NCI-H69 (cell line): ENCODE results near the gene CAB39.

Experiments used
- DNase-seq: peaks from one replicate; lab custom pipeline; 2025; lab: John Stamatoyannopoulos, UW

CAB39 gene

DNA sequence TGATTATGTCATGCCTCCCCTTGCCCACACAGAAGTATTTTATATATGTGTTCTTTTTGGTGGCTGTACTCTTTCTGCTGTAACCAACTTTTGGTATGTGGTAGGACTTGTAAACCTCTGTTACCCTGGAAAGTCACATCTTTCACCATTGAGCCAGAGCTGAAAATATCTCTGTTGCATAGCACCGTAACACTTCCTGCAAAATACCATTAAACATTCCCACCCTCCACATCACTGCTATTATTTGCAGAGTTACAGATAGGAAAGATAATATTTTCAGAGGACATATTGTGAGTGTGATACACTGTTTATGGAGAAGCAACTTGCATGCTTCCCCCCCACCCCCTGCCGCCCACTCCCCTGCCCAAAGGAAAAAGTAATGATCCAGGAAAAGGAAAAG is 44.8 kb downstream of the CAB39 start:
- no peak for DNase-seq

GRCh38 chr2:230758566-230759480 is 46.2 kb downstream of the CAB39 start:
- DNase-seq = no peak

- no peak for DNase-seq
Measured at GRCh38 chr2:230759481-230760167, 47.0 kb downstream of the CAB39 start.

GRCh38 chr2:230761704-230762103 is 49.1 kb downstream of the CAB39 start:
- no peak for DNase-seq

DNA sequence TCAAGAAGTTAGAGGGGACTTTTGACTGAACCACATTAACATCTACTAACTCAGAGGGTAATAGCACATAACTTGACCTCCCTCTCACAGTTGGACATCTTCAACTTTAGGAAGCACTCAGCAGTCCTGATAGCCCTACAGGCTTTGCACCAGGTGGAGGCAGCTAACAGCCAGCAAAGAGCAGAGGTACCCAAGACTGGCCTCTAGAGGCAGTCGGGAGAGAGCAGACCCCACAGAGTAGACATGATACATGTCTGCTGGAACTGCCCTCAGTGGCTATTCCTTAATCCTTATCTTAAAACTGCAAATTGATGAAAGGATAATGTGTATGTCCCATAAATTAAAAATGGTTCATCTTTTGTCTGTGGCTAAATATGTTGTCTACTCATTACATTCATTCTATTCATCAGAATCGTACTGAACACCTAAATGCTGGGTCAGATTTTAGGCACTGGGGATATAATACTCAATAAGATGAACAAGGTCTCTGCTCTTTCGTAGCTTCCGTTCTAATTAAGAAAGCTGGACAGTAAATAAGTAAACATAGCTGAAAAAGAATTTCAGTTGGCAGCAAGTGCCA is 49.8 kb downstream of the CAB39 start:
- peak; percentile 7 for DNase-seq

DNA sequence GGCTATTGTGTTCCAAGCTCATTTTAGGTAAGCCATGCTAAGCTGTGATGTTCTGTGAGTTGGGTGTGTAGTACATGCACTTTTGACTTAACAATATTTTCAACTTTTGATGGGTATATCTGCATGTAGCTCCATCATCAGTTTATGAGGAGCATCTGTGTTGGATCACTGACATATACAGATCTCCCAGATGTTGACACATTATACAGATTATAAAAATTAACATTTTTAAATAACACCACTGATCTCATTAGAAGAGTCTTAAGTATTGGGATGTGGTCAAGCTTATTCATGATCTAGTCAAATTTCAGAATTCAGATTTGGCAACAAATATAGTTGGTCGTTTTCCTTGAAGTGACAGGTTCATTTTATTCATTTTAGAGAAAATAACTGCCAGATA is 51.7 kb downstream of the CAB39 start:
- DNase-seq = no peak

DNA sequence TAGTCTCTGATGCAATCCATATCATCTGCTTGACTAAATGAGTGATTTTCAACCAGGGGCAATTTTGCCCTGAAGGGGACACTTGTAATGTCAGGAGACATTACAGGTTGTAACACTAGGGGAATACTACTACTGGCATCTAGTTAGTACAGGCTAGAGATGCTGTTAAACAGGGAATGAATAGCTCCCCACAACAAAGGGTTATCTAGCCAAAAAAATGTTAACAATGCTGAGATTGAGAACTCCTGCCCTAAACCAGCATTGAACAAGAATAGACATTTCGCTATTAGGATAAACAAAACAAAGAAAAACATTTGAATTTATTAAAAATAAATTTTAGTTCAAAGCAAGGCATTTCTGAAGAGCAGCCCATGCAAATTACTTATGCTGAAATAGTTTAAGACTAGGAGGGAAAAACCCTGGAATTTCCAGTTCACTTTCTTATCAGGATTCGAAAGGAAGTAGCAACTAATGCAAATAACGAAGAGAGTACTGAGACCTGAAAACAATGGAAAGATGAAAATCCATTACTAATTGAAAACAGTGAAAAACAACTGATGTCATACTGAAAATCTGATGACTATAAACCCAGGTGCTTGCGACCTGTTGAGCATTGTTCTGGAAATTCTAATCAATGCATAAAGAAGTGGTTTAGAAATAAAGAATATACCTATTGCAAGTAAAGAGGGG is 53.1 kb downstream of the CAB39 start:
- DNase-seq = no peak

GRCh38 chr2:230767862-230768388 is 55.3 kb downstream of the CAB39 start:
- DNase-seq = no peak

DNA sequence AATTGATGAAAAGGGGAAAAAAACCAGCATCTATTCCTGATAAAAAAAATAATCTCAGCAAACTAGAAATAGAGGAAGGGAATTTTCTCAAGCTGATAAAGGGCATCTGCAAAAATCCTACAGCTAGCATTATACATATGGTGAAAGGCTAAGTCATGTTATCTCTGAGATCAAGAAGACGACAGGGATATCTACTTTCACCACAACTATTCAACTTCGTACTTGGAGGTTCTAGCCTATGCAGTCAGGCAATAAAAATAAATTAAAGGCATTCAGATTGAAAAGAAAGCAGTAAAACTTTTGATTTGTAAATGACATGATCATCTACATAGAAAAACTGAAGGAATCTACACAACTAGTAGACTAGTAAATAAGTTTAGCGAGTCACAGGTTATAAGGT is 58.2 kb downstream of the CAB39 start:
- DNase-seq = no peak

DNA sequence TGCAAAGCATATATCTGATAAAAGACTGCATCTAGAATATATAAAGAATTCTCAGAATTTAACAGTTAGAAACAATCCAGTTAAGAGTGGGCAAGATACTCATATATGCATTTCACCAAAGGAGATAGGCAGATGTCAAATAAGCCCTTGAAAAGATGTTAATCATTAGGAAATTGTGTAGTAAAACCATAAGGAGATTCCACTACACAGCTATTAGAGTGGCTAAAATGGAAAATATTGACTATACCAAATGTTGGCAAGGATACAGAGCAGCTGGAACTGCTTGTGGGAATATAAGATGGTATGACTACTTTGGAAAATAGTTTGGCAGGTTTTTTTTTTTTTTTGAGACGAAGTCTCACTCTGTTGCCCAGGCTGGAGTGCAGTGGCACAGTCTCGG is 59.5 kb downstream of the CAB39 start:
- DNase-seq = no peak

- no peak for DNase-seq
Measured at GRCh38 chr2:230773039-230773773, 60.6 kb downstream of the CAB39 start.

- DNase-seq = no peak
Measured at GRCh38 chr2:230774348-230774951, 61.8 kb downstream of the CAB39 start.

GRCh38 chr2:230775737-230776136 is 63.1 kb downstream of the CAB39 start:
- no peak for DNase-seq

- no peak for DNase-seq
Measured at GRCh38 chr2:230777721-230778120, 65.1 kb downstream of the CAB39 start.

- no peak for DNase-seq
Measured at GRCh38 chr2:230778350-230779063, 65.9 kb downstream of the CAB39 start.

- no peak for DNase-seq
Measured at GRCh38 chr2:230779126-230779525, 66.5 kb downstream of the CAB39 start.

- DNase-seq = no peak
Measured at GRCh38 chr2:230779607-230780006, 67.0 kb downstream of the CAB39 start.

- DNase-seq = no peak
Measured at GRCh38 chr2:230781130-230781797, 68.6 kb downstream of the CAB39 start.

DNA sequence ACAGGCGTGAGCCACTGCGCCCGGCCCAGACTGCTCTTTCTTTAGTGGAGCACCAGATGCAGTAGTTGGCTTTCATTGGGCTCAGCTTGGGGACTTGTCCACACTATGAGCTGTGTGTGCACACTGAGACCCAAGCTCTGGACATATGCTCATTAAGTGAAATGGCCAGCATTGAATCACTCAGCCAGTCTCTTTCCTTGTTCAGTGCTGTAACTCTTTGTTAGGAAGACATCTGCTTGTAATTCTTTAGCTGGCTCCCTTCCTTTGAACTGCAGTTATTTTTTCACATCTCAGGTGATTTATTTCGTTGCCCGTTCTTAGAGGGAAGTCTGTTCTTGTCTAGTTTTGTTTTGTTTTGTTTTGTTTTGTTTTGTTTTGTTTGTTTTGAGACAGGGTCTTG is 70.5 kb downstream of the CAB39 start:
- DNase-seq = no peak

DNA sequence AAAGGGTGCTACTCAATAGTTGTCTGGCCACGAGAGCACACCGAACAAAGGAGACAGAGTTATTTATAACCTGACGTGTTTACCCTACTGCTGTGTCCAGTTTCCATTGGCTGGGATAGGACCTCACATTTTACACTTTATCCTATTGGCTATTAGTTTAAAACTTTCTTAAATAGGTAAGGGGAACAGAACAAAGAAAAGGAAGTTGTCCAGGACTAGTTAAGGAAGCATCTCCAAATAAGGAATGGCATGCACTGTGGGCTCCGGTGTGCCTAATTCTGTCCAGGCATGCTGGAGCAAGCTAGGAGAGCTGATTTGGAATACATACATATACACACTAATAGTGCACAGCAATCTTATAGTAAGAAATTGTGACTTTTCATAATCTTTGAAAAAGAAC is 72.2 kb downstream of the CAB39 start:
- no peak for DNase-seq
